HEK293T (cell line): ENCODE data around the gene ZNF296.

Experiments used
- CTBP1 ChIP-seq: fragments of 450-650 bp; IDR thresholded peaks from 2 replicates; pipeline ENCODE4 v1.6.1; 2016; ENCODE audit warnings: borderline replicate concordance
- FOXM1 ChIP-seq: fragments of 450-650 bp; IDR thresholded peaks from 2 replicates; pipeline ENCODE4 v1.6.1; 2017; ENCODE audit warnings: mild to moderate bottlenecking, borderline replicate concordance
- HDGF ChIP-seq: fragments of 450-650 bp; IDR thresholded peaks from 2 replicates; pipeline ENCODE4 v1.6.1; 2017; ENCODE audit warnings: antibody characterized with exemption, borderline replicate concordance
- TARDBP ChIP-seq: fragments of 450-650 bp; IDR thresholded peaks from 2 replicates; pipeline ENCODE4 v1.6.1; 2016

GRCh38 chr19:45091031-45091923 lies 15.0 kb upstream of the ZNF296 start:
- no peak for TF ChIP-seq CTBP1
- no peak for TF ChIP-seq TARDBP
- no peak for TF ChIP-seq FOXM1
- TF ChIP-seq HDGF = no peak
